ENCODE data around the gene ACTG1. TPM values are rescaled to one million over a fixed set of nuclear protein-coding genes. Genes with fewer than 3 reads are reported as not detected.
A peak's percentile ranks its signal among the peaks of the same experiment; 100 is the strongest.

Gene ACTG1
- polyA plus RNA-seq, 2 donors, result 1,763 to 5,708 TPM

DNA sequence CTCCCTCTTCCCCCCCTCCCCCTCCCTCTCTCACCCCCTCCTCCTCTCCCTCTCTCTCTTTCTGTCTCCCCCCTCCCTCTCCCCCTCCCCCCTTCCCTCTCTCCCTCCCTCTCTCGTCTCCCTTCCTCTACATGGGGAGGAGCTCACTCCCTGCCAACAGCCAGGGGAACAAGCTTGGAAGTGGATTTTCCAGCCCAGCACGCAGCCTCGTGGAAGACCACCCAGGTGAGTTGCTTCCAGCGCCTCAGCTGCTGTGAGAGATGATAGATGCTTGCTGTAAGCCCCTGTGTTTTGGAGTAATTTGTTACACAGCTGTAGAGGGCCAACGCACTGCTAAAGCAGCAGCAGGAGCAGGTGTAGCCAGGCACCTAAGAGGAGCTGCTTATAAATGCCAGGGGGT lies 20.8 kb downstream of the ACTG1 start:
- Histone ChIP-seq H3K36me3 (ENCODE audit: control insufficient read depth in 2 of 2, insufficient read depth in 2 of 2, low read length in 1 of 2) (no peaks in the 10 kb centered on the region), H3K27ac (ENCODE audit: low read depth in 2 of 2, low read length in 1 of 2) (no peak overlapping the region), H3K27me3 (ENCODE audit: control insufficient read depth in 1 of 2, insufficient read depth in 2 of 2, low read length in 2 of 2) (no peaks in the 10 kb centered on the region), H3K9me3 (ENCODE audit: control insufficient read depth in 2 of 2, insufficient read depth in 1 of 2, low read depth in 1 of 2, low read length in 1 of 2) (no peaks in the 10 kb centered on the region), H3K4me1 (ENCODE audit: control insufficient read depth in 2 of 2, insufficient read depth in 2 of 2, low read length in 1 of 2) (peaks cover 3 to 7% of the 10 kb centered on the region in 2 donors), H3K4me3 (ENCODE audit: low read depth in 1 of 2, low read length in 2 of 2) (no peak overlapping the region)
- WGBS, 2 donors, result 24 to 29% methylated on average over 5 of the region's 5 CpGs

GRCh38 chr17:81491181-81491581 lies 21.4 kb downstream of the ACTG1 start:
- Histone ChIP-seq H3K27me3 (ENCODE audit: control insufficient read depth in 1 of 2, insufficient read depth in 2 of 2, low read length in 2 of 2) (no peaks in the 10 kb centered on the region), H3K4me3 (ENCODE audit: low read depth in 1 of 2, low read length in 2 of 2) (no peak overlapping the region), H3K27ac (ENCODE audit: low read depth in 2 of 2, low read length in 1 of 2) (no peak overlapping the region), H3K9me3 (ENCODE audit: control insufficient read depth in 2 of 2, insufficient read depth in 1 of 2, low read depth in 1 of 2, low read length in 1 of 2) (no peaks in the 10 kb centered on the region), H3K36me3 (ENCODE audit: control insufficient read depth in 2 of 2, insufficient read depth in 2 of 2, low read length in 1 of 2) (no peaks in the 10 kb centered on the region), H3K4me1 (ENCODE audit: control insufficient read depth in 2 of 2, insufficient read depth in 2 of 2, low read length in 1 of 2) (peaks cover 3 to 7% of the 10 kb centered on the region in 2 donors)
- WGBS, 2 donors, result 36 to 40% methylated on average over 4 to 5 of the region's 5 CpGs

DNA sequence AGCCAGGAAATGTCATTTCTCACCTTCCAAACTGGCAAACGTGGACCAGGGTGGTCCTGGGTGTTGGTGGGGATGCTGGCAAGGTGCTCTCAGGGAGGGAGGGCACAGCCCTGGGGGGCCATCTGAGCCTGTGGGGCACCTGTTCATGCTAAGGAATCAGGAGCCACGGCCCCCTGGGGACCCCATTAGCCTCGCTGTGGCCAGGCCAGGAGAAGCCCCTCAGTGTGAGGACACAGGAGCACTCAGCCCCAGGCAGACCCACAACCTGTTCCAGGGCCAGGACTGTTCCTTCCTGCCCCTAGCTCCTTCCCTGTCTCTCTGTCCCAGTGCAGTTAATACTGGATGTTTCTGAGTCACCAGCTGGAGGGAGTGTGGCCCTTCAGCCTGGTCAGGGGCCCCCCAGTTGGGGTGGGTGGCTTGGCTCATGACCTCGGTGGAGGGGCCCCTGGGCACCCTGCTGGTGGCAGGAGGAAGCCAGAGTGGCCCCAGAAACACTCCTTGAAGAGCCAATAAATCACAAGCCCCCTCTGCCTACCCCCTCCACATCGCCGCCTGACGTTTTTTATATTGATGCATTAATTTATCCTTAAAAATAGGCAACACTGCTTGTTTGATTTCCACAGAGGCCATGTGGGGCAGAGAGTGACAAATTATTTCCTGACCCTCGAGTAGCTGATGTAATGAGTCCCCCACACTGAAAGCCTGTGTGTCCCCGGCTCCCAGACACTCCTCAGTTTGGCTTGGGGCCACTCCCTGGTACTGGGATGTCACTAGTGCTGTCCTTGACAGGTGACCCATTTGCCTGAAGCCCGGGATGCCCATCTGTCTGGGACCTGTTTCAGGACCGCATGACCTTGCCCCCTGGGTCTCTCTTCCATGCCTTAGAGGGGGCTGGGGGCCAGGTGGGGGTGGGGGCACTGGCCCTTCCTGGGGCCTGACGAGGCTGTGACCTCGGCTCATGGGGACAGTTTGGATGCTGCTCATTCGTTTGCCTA lies 22.3 kb downstream of the ACTG1 start:
- 62 to 64% methylated on average over 14 of the region's 14 CpGs for WGBS, 2 donors
- Histone ChIP-seq H3K27me3 (ENCODE audit: control insufficient read depth in 1 of 2, insufficient read depth in 2 of 2, low read length in 2 of 2) (no peaks in the 10 kb centered on the region), H3K36me3 (ENCODE audit: control insufficient read depth in 2 of 2, insufficient read depth in 2 of 2, low read length in 1 of 2) (no peaks in the 10 kb centered on the region), H3K27ac (ENCODE audit: low read depth in 2 of 2, low read length in 1 of 2) (no peak overlapping the region), H3K4me3 (ENCODE audit: low read depth in 1 of 2, low read length in 2 of 2) (no peak overlapping the region), H3K4me1 (ENCODE audit: control insufficient read depth in 2 of 2, insufficient read depth in 2 of 2, low read length in 1 of 2) (peaks cover 3 to 7% of the 10 kb centered on the region in 2 donors), H3K9me3 (ENCODE audit: control insufficient read depth in 2 of 2, insufficient read depth in 1 of 2, low read depth in 1 of 2, low read length in 1 of 2) (no peaks in the 10 kb centered on the region)

DNA sequence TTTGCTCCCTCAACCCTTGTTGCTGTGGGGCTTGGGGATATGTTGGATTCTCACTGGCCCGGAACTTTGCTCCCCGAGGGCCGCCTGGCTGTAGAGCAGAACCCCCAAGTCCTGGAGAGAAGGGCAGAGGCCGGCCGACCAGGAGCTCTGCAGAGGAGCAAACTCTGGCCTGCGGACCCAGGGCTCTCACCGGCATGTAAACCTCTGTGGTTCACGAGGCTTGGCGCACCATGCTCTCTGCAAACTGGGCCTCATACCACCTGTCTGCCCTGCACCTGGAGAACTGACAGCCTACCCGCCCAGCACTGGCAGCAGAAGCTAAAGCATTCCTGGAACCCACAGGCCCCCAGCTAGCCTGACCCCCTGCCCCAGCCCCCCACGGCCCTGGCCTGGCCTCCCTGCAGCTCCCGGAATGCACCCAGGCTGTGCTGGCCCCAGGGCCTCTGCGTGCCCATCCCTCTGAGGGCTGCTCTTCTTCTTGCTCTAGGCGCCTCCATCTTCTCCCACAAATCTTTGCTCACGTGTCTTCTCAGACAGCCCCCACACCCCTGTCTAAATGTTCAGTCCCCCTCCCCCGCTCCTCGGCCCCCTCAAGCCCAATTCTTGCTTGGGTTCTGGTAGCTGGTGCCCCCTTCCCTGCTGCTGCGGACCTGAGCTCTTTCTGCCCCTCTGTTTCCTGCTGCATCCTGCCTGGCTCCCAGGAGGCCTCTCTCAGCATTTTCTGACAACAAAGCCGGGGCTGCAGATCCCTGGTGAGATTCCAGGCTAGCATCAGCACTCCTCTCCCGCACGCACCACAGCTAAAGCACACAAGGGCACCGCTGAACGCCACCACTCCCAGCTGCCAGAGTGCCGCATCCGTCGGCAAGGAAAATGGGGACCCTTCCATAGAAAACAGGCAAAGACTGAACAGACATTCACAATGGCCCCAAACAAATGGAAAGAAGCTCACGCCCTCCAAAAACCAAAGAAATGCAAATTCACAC lies 23.3 kb downstream of the ACTG1 start:
- Histone ChIP-seq H3K4me1 (ENCODE audit: control insufficient read depth in 2 of 2, insufficient read depth in 2 of 2, low read length in 1 of 2) (peaks cover 3 to 7% of the 10 kb centered on the region in 2 donors), H3K36me3 (ENCODE audit: control insufficient read depth in 2 of 2, insufficient read depth in 2 of 2, low read length in 1 of 2) (no peaks in the 10 kb centered on the region), H3K4me3 (ENCODE audit: low read depth in 1 of 2, low read length in 2 of 2) (no peak overlapping the region), H3K27ac (ENCODE audit: low read depth in 2 of 2, low read length in 1 of 2) (no peak overlapping the region), H3K9me3 (ENCODE audit: control insufficient read depth in 2 of 2, insufficient read depth in 1 of 2, low read depth in 1 of 2, low read length in 1 of 2) (no peaks in the 10 kb centered on the region), H3K27me3 (ENCODE audit: control insufficient read depth in 1 of 2, insufficient read depth in 2 of 2, low read length in 2 of 2) (no peaks in the 10 kb centered on the region)
- 78 to 80% methylated on average over 27 of the region's 27 CpGs for WGBS, 2 donors

GRCh38 chr17:81488276-81488860 lies 24.2 kb downstream of the ACTG1 start:
- Histone ChIP-seq H3K4me1 (ENCODE audit: control insufficient read depth in 2 of 2, insufficient read depth in 2 of 2, low read length in 1 of 2) (peaks cover 11% of the 10 kb centered on the region in 2 donors), H3K36me3 (ENCODE audit: control insufficient read depth in 2 of 2, insufficient read depth in 2 of 2, low read length in 1 of 2) (no peaks in the 10 kb centered on the region), H3K27me3 (ENCODE audit: control insufficient read depth in 1 of 2, insufficient read depth in 2 of 2, low read length in 2 of 2) (no peaks in the 10 kb centered on the region), H3K4me3 (ENCODE audit: low read depth in 1 of 2, low read length in 2 of 2) (peak overlapping the region; percentile 49 to 56), H3K27ac (ENCODE audit: low read depth in 2 of 2, low read length in 1 of 2) (peak overlapping the region; percentile 60 to 68), H3K9me3 (ENCODE audit: control insufficient read depth in 2 of 2, insufficient read depth in 1 of 2, low read depth in 1 of 2, low read length in 1 of 2) (no peaks in the 10 kb centered on the region)
- 18 to 19% methylated on average over 35 to 52 of the region's 52 CpGs for WGBS, 2 donors

- Histone ChIP-seq H3K9me3 (ENCODE audit: control insufficient read depth in 2 of 2, insufficient read depth in 1 of 2, low read depth in 1 of 2, low read length in 1 of 2) (no peaks in the 10 kb centered on the region), H3K36me3 (ENCODE audit: control insufficient read depth in 2 of 2, insufficient read depth in 2 of 2, low read length in 1 of 2) (no peaks in the 10 kb centered on the region), H3K27me3 (ENCODE audit: control insufficient read depth in 1 of 2, insufficient read depth in 2 of 2, low read length in 2 of 2) (no peaks in the 10 kb centered on the region), H3K4me1 (ENCODE audit: control insufficient read depth in 2 of 2, insufficient read depth in 2 of 2, low read length in 1 of 2) (peaks cover 11 to 12% of the 10 kb centered on the region in 2 donors), H3K4me3 (ENCODE audit: low read depth in 1 of 2, low read length in 2 of 2) (peak overlapping the region; percentile 49 to 56), H3K27ac (ENCODE audit: low read depth in 2 of 2, low read length in 1 of 2) (peak overlapping the region; percentile 60 to 68)
- 8 to 12% methylated on average over 57 to 87 of the region's 87 CpGs for WGBS, 2 donors
These were observed 24.9 kb downstream of the ACTG1 start for GRCh38 chr17:81487487-81488275.

GRCh38 chr17:81487089-81487486 lies 25.5 kb downstream of the ACTG1 start:
- WGBS, 2 donors, result 59 to 64% methylated on average over 10 of the region's 10 CpGs
- Histone ChIP-seq H3K27ac (ENCODE audit: low read depth in 2 of 2, low read length in 1 of 2) (no peak overlapping the region), H3K4me3 (ENCODE audit: low read depth in 1 of 2, low read length in 2 of 2) (peak overlapping the region in 1 of 2 donors; percentile 49), H3K27me3 (ENCODE audit: control insufficient read depth in 1 of 2, insufficient read depth in 2 of 2, low read length in 2 of 2) (no peaks in the 10 kb centered on the region), H3K36me3 (ENCODE audit: control insufficient read depth in 2 of 2, insufficient read depth in 2 of 2, low read length in 1 of 2) (no peaks in the 10 kb centered on the region), H3K9me3 (ENCODE audit: control insufficient read depth in 2 of 2, insufficient read depth in 1 of 2, low read depth in 1 of 2, low read length in 1 of 2) (no peaks in the 10 kb centered on the region), H3K4me1 (ENCODE audit: control insufficient read depth in 2 of 2, insufficient read depth in 2 of 2, low read length in 1 of 2) (peaks cover 11 to 12% of the 10 kb centered on the region in 2 donors)

GRCh38 chr17:81486199-81486810 lies 26.3 kb downstream of the ACTG1 start:
- Histone ChIP-seq H3K4me3 (ENCODE audit: low read depth in 1 of 2, low read length in 2 of 2) (no peak overlapping the region), H3K27me3 (ENCODE audit: control insufficient read depth in 1 of 2, insufficient read depth in 2 of 2, low read length in 2 of 2) (no peaks in the 10 kb centered on the region), H3K4me1 (ENCODE audit: control insufficient read depth in 2 of 2, insufficient read depth in 2 of 2, low read length in 1 of 2) (peaks cover 11 to 13% of the 10 kb centered on the region in 2 donors), H3K9me3 (ENCODE audit: control insufficient read depth in 2 of 2, insufficient read depth in 1 of 2, low read depth in 1 of 2, low read length in 1 of 2) (no peaks in the 10 kb centered on the region), H3K36me3 (ENCODE audit: control insufficient read depth in 2 of 2, insufficient read depth in 2 of 2, low read length in 1 of 2) (no peaks in the 10 kb centered on the region), H3K27ac (ENCODE audit: low read depth in 2 of 2, low read length in 1 of 2) (no peak overlapping the region)
- WGBS, 2 donors, result 74 to 77% methylated on average over 17 of the region's 17 CpGs

Measured in esophagus (tissue), 2 donors.